Stomach (tissue), 9 donors: Measurements from ENCODE around the gene MTMR1. TPM values are rescaled to one million over a fixed set of nuclear protein-coding genes. Genes with fewer than 3 reads are reported as not detected.

ENCODE experiments used
- DNase-seq, 2 donors: peaks; one replicate each; pipeline versions ENCODE4 v3.0.0 to v3.0.0-alpha.2; 2013 to 2019
- H3K27ac ChIP-seq, 5 donors: fragments of 200-600 bp in 4 of 5; sonication (generic) in 4 of 5; one replicate each; pipeline ENCODE4 v1.5.1; 2013 to 2019; ENCODE audit warnings: mild to moderate bottlenecking in 1 of 5, moderate library complexity in 1 of 5
- H3K27me3 ChIP-seq, 3 donors: fragments of 200-600 bp; sonication (generic); one replicate each; pipeline ENCODE4 v1.5.1; 2017 to 2019; ENCODE audit warnings: mixed run types in 1 of 3
- H3K36me3 ChIP-seq, 4 donors: fragments of 200-600 bp; sonication (generic); 1 replicate in 3 of 4; 2 replicates in 1 of 4; pipeline ENCODE4 v1.5.1; 2016 to 2019
- H3K4me1 ChIP-seq, 4 donors: fragments of 200-600 bp; sonication (generic); one replicate each; pipeline ENCODE4 v1.5.1; 2016 to 2019
- H3K4me3 ChIP-seq, 4 donors: fragments of 200-600 bp; sonication (generic) in 3 of 4; one replicate each; pipeline ENCODE4 v1.5.1; 2016 to 2019; ENCODE audit warnings: mild to moderate bottlenecking in 1 of 4
- H3K9me3 ChIP-seq, 4 donors: fragments of 200-600 bp; sonication (generic); one replicate each; pipeline ENCODE4 v1.5.1; 2016 to 2019
- EP300 ChIP-seq: sonication (generic); formaldehyde crosslinking; IDR thresholded peaks from one replicate; pipeline ENCODE4 v1.6.1; 2017; ENCODE audit warnings: antibody characterized with exemption
- POLR2A ChIP-seq, 4 donors: fragments of 450-650 bp; IDR thresholded peaks; one replicate each; pipeline ENCODE4 v1.6.1; 2016; ENCODE audit warnings: antibody characterized with exemption in 4 of 4, control low read depth in 2 of 4, mild to moderate bottlenecking in 1 of 4, moderate library complexity in 1 of 4
- POLR2AphosphoS5 ChIP-seq, 3 donors: sonication (generic); formaldehyde crosslinking; IDR thresholded peaks; one replicate each; pipeline ENCODE4 v1.6.1; 2016; ENCODE audit warnings: antibody characterized with exemption in 3 of 3
- WGBS, 5 donors: extraction: QIAGEN DNeasy Blood & Tissue Kit in 3 of 5; methylation state at CpG; one replicate each; pipeline versions ENCODE4 v1.1.5 to v1.1.7; 2013 to 2018; 5-methylcytosine and 5-hydroxymethylcytosine counted together
- intact Hi-C: fragments of 100-400 bp; cut with DNase I; formaldehyde crosslinking; loops from one replicate; pipeline ENCODE4 v1.15.1; 2023; ENCODE audit warnings: low total_unique reads
- polyA plus RNA-seq, 3 donors: library from polyadenylated mRNA; stranded (reverse); fragments of 200-250 nt; gene quantifications; one replicate each; pipeline ENCODE4 v1.2.3, GENCODE V29; 2013
- total RNA-seq, 5 donors: library from RNA; depleted of rRNA; stranded (reverse); fragments of >200 nt; gene quantifications; one replicate each; pipeline versions ENCODE4 v1.1.0 to v1.2.3, GENCODE V29; 2014 to 2016
- TF ChIP-seq, protein P1 (sequence below), 7 experiments: fragments of 450-650 bp in 4 of 7; fragments of 200-600 bp in 3 of 7; sonication (generic) in 3 of 7; IDR thresholded peaks; one replicate each; pipeline ENCODE4 v1.5.1; 2016 to 2019; ENCODE audit warnings: antibody characterized with exemption in 7 of 7, control low read depth in 2 of 7, mild to moderate bottlenecking in 1 of 7
- donor health status: healthy with polysubstance abuse.
- donor health status: Bipolar disorder and iron deficiency.
- donor health status: healthy.

Gene MTMR1
- total and polyA plus RNA-seq, 8 donors: 4.7 to 36.4 (median 8.0) TPM

DNA sequence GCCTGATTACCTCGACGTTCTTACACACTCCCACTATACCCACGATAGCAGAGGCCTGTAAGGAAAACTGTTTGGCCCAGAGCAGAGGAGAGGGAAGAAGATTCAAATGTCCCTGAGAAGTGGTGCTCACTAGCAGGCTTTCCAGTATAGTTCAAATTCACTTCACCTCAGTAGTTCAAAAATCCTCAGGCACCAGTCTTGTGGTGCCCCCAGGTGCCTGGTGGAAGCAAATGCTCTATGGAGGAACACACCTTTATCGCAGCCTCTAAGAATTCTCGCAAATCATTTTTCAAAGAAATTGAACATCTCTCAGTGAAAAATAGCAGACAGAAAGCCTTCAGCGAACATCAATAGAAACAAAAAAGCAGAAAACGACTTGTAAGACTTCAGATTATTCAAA is 12.2 kb upstream of the MTMR1 start:
- intact Hi-C loops: no loop called here
- 24 to 57% (median 33%) methylated on average over 4 to 7 of the region's 7 CpGs for WGBS, 5 donors
- DNase-seq: peak in 1 of 2 donors; percentile 44

DNA sequence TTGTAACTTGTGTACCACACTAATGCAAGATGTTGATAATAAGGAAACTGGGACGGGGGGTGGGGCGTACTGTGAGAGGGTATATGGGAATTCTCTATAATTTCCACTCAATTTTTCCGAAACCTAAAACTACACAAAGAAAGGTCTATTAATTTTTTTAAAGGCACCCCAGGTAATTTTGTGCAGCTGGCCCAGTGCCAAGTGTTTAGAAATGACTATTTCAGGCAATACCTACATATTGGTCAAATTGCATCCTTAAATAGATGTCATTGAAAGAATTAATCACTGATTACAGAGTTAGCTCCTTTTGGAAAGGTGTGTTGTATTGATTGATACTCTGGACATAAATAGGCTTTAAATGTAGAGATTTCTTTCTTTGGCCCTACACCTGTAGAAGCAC is 10.1 kb upstream of the MTMR1 start:
- Histone ChIP-seq H3K36me3 (no peaks in the 10 kb centered on the region), H3K27ac (no peak overlapping the region), H3K4me1 (no peaks in the 10 kb centered on the region), H3K27me3 (no peaks in the 10 kb centered on the region), H3K9me3 (no peaks in the 10 kb centered on the region), H3K4me3 (no peak overlapping the region)
- 56 to 87% (median 81%) methylated on average over 3 of the region's 3 CpGs for WGBS, 5 donors
- no peak for DNase-seq
- TF ChIP-seq POLR2AphosphoS5 (IDR thresholded peaks at IDR 0.05) (no peak), POLR2A (IDR thresholded peaks at IDR 0.05) (no peak), EP300 (no peak)
- TF ChIP-seq, protein P1, sequence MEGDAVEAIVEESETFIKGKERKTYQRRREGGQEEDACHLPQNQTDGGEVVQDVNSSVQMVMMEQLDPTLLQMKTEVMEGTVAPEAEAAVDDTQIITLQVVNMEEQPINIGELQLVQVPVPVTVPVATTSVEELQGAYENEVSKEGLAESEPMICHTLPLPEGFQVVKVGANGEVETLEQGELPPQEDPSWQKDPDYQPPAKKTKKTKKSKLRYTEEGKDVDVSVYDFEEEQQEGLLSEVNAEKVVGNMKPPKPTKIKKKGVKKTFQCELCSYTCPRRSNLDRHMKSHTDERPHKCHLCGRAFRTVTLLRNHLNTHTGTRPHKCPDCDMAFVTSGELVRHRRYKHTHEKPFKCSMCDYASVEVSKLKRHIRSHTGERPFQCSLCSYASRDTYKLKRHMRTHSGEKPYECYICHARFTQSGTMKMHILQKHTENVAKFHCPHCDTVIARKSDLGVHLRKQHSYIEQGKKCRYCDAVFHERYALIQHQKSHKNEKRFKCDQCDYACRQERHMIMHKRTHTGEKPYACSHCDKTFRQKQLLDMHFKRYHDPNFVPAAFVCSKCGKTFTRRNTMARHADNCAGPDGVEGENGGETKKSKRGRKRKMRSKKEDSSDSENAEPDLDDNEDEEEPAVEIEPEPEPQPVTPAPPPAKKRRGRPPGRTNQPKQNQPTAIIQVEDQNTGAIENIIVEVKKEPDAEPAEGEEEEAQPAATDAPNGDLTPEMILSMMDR (IDR thresholded peaks at IDR 0.05): no peak
- intact Hi-C loops: no loop called here

More for the DNA sequence above, 12.2 kb upstream of the MTMR1 start:
- H3K4me1 ChIP-seq: no peaks in the 10 kb centered on the region
- no peaks in the 10 kb centered on the region for H3K36me3 ChIP-seq
- H3K27me3 ChIP-seq: no peaks in the 10 kb centered on the region
- peaks cover 0 to 10% (median 4%) of the 10 kb centered on the region in 4 donors for H3K9me3 ChIP-seq
- no peak overlapping the region for H3K4me3 ChIP-seq
- TF ChIP-seq, protein P1 (IDR thresholded peaks at IDR 0.05): peak in 3 of 7 experiments; percentile 15 to 34 (median 24)
- TF ChIP-seq POLR2A (IDR thresholded peaks at IDR 0.05): no peak
- no peak for TF ChIP-seq POLR2AphosphoS5 (IDR thresholded peaks at IDR 0.05)
- TF ChIP-seq EP300: no peak
- H3K27ac ChIP-seq: no peak overlapping the region

GRCh38 chrX:150683536-150684146 is 9.6 kb upstream of the MTMR1 start:
- TF ChIP-seq, protein P1 (IDR thresholded peaks at IDR 0.05): peak in 3 of 7 experiments; percentile 27 to 40 (median 37)
- TF ChIP-seq POLR2A (IDR thresholded peaks at IDR 0.05): no peak
- WGBS, 5 donors: 29 to 56% (median 42%) methylated on average over 7 of the region's 7 CpGs
- Histone ChIP-seq H3K36me3 (no peaks in the 10 kb centered on the region), H3K27me3 (no peaks in the 10 kb centered on the region), H3K4me3 (no peak overlapping the region), H3K4me1 (no peaks in the 10 kb centered on the region), H3K27ac (no peak overlapping the region), H3K9me3 (no peaks in the 10 kb centered on the region)
- peak in 1 of 2 donors; percentile 44 for DNase-seq
- intact Hi-C loops: no loop called here

- no peak for DNase-seq
- H3K9me3 ChIP-seq: peaks cover 0 to 11% (median 2%) of the 10 kb centered on the region in 4 donors
- H3K27ac ChIP-seq: no peak overlapping the region
- no peaks in the 10 kb centered on the region for H3K36me3 ChIP-seq
- H3K4me3 ChIP-seq: no peak overlapping the region
- no peaks in the 10 kb centered on the region for H3K27me3 ChIP-seq
- peaks cover 0 to 7% (median 3%) of the 10 kb centered on the region in 4 donors for H3K4me1 ChIP-seq
- 42 to 61% (median 49%) methylated on average over 5 of the region's 5 CpGs for WGBS, 5 donors
- intact Hi-C loops: no loop called here
- TF ChIP-seq, protein P1 (IDR thresholded peaks at IDR 0.05): no peak
- TF ChIP-seq EP300: no peak
- no peak for TF ChIP-seq POLR2AphosphoS5 (IDR thresholded peaks at IDR 0.05)
- no peak for TF ChIP-seq POLR2A (IDR thresholded peaks at IDR 0.05)
These were observed 4.2 kb upstream of the MTMR1 start for GRCh38 chrX:150688911-150689451.
